Measurements from ENCODE around the gene RPL37. TPM values are rescaled to one million over a fixed set of nuclear protein-coding genes. Genes with fewer than 3 reads are reported as not detected.
A peak's percentile ranks its signal among the peaks of the same experiment; 100 is the strongest.

The RPL37 gene
- total and polyA plus RNA-seq, 8 donors = 87.9 to 2,879 (median 1,228) TPM

DNA sequence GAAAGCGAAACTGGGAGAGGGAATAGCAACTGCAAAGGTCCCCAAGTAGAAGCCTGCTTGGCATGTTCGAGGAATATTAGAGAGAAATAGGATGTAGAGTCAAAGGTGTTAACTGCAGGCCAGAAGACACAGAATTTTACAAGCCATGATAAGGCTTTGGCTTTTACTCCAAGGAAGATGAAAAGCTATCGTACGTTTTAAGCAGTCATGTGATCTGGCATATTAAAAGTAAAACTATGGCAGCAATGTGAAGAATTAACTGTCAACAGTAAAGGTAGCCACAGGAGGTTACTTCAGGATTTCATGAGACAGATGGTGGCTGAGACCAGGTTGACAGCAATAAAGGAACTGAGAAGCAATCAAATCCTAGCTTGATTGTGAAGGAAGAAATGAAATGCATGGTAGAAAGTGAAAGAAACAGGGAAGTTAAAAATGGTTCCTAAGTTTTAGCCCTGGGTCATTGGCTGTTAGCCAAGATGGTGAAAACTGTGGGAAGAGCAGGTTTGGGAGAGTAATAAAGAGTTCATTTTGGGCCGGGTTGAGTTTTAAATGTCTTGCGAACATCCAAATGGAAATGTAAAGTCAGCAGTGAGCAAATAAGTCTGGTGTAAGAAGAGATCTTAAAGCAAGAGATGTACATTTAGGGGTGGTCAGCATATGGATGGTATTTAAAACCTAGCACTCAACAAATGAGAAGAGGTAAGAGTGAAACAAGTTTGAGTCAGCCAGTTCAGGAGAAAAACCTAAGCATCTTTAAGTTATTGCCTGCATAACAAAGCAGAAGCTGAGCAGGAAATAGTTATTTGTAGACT, 59.0 kb downstream of the RPL37 start:
- WGBS, 5 donors = 37 to 52% (median 47%) methylated on average over 6 of the region's 6 CpGs
- intact Hi-C loops (cut with DNase I; ENCODE audit: low total_unique reads) = no loop called here
- H3K4me3 ChIP-seq = peak overlapping the region in 1 of 4 donors; percentile 21
- H3K27me3 ChIP-seq = no peaks in the 10 kb centered on the region
- peak overlapping the region in 4 of 5 donors; percentile 31 to 77 (median 70) for H3K27ac ChIP-seq
- TF ChIP-seq EP300 (IDR thresholded peaks at IDR 0.05) = no peak
- TF ChIP-seq, protein P1, sequence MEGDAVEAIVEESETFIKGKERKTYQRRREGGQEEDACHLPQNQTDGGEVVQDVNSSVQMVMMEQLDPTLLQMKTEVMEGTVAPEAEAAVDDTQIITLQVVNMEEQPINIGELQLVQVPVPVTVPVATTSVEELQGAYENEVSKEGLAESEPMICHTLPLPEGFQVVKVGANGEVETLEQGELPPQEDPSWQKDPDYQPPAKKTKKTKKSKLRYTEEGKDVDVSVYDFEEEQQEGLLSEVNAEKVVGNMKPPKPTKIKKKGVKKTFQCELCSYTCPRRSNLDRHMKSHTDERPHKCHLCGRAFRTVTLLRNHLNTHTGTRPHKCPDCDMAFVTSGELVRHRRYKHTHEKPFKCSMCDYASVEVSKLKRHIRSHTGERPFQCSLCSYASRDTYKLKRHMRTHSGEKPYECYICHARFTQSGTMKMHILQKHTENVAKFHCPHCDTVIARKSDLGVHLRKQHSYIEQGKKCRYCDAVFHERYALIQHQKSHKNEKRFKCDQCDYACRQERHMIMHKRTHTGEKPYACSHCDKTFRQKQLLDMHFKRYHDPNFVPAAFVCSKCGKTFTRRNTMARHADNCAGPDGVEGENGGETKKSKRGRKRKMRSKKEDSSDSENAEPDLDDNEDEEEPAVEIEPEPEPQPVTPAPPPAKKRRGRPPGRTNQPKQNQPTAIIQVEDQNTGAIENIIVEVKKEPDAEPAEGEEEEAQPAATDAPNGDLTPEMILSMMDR (IDR thresholded peaks at IDR 0.05) = no peak
- TF ChIP-seq POLR2A (IDR thresholded peaks at IDR 0.05) = no peak
- TF ChIP-seq POLR2AphosphoS5 (IDR thresholded peaks at IDR 0.05) = no peak
- H3K9me3 ChIP-seq = no peaks in the 10 kb centered on the region
- peaks cover 16 to 64% (median 29%) of the 10 kb centered on the region in 4 donors for H3K4me1 ChIP-seq
- H3K36me3 ChIP-seq = peaks cover 13 to 63% (median 59%) of the 10 kb centered on the region in 4 donors
- no peak for DNase-seq

Small RNA genes within 50 kb of the gene (small RNA-seq; reads per million reads assigned to genes)
- gene RF00191 = 0 reads per million in 4 donors
- 16.2 to 75.9 (median 19.3) reads per million in 4 donors for gene SNORD72

Other genes with a start within 250 kb of the RPL37 start
- 10 to 100 TPM; 10.5 to 31.7 (median 18.4) TPM for gene PTGER4, start 155.3 kb downstream of the RPL37 start, total RNA-seq
- gene PTGER4, start 155.3 kb downstream of the RPL37 start, polyA plus RNA-seq = 10 to 100 TPM in 1 of 3 donors, 1 to 10 TPM in 2; 1.9 to 23.4 (median 7.5) TPM
- 10 to 100 TPM in 2 of 5 donors, 1 to 10 TPM in 2, under 1 TPM in 1; 0.29 to 41.5 (median 7.5) TPM for gene TTC33, start 79.3 kb downstream of the RPL37 start, total RNA-seq
- 1 to 10 TPM; 5.8 to 7.8 (median 6.2) TPM for gene TTC33, start 79.3 kb downstream of the RPL37 start, polyA plus RNA-seq
- 100 to 1,000 TPM in 2 of 5 donors, 10 to 100 TPM in 3; 31.9 to 170 (median 85.8) TPM for gene PRKAA1, start 36.8 kb downstream of the RPL37 start, total RNA-seq
- gene PRKAA1, start 36.8 kb downstream of the RPL37 start, polyA plus RNA-seq = 10 to 100 TPM; 17.8 to 23.7 (median 20.1) TPM
- gene CARD6, start 6.1 kb upstream of the RPL37 start, total RNA-seq = 10 to 100 TPM in 3 of 5 donors, 1 to 10 TPM in 2; 2.0 to 30.8 (median 16.9) TPM
- 10 to 100 TPM in 2 of 3 donors, 1 to 10 TPM in 1; 4.0 to 10.9 (median 10.5) TPM for gene CARD6, start 6.1 kb upstream of the RPL37 start, polyA plus RNA-seq
- 100 to 1,000 TPM; 167 to 317 (median 205) TPM for gene C7, start 74.3 kb upstream of the RPL37 start, total RNA-seq
- 10 to 100 TPM; 22.4 to 45.4 (median 22.6) TPM for gene C7, start 74.3 kb upstream of the RPL37 start, polyA plus RNA-seq
- not detected for gene MROH2B, start 236.1 kb upstream of the RPL37 start, total RNA-seq
- gene MROH2B, start 236.1 kb upstream of the RPL37 start, polyA plus RNA-seq = not detected